Retinal pigment epithelial cell (primary cell): ENCODE data around the gene UBE2E3.

Source experiments
- DNase-seq: peaks from one replicate; pipeline ENCODE4 v3.0.0-alpha.2; 2010; ENCODE audit warnings: low read depth
- H3K4me3 ChIP-seq: 2 replicates; pipeline ENCODE4 v1.5.1; 2011; ENCODE audit warnings: mild to moderate bottlenecking, low read length, control low read depth, moderate library complexity
- TF ChIP-seq, protein P1 (sequence below): conservative IDR thresholded peaks from 2 replicates; pipeline ENCODE4 v1.5.1; 2011; ENCODE audit warnings: low read depth, low read length, control low read depth, inconsistent platforms

UBE2E3 gene

DNA sequence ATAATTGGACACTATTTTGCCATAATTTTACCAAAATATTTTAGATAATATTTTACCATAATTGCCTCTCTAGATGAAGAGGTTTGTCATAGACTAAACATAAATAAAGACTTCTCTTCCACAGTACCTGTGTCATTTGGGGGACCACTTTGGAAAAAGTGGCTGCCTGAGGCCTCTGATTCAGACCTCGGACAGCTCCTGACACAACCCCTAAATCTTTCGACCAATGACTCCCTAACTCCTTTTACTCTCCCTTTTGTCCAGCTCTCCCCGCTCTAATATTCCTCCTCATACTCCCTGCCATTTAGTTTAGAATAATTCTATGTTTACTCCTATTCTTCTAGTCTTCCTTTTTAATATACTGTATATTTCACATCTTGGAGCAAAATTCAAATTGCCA is 36.0 kb upstream of the UBE2E3 start:
- DNase-seq = no peak
- H3K4me3 ChIP-seq = no peak overlapping the region
- TF ChIP-seq, protein P1, sequence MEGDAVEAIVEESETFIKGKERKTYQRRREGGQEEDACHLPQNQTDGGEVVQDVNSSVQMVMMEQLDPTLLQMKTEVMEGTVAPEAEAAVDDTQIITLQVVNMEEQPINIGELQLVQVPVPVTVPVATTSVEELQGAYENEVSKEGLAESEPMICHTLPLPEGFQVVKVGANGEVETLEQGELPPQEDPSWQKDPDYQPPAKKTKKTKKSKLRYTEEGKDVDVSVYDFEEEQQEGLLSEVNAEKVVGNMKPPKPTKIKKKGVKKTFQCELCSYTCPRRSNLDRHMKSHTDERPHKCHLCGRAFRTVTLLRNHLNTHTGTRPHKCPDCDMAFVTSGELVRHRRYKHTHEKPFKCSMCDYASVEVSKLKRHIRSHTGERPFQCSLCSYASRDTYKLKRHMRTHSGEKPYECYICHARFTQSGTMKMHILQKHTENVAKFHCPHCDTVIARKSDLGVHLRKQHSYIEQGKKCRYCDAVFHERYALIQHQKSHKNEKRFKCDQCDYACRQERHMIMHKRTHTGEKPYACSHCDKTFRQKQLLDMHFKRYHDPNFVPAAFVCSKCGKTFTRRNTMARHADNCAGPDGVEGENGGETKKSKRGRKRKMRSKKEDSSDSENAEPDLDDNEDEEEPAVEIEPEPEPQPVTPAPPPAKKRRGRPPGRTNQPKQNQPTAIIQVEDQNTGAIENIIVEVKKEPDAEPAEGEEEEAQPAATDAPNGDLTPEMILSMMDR = no peak

DNA sequence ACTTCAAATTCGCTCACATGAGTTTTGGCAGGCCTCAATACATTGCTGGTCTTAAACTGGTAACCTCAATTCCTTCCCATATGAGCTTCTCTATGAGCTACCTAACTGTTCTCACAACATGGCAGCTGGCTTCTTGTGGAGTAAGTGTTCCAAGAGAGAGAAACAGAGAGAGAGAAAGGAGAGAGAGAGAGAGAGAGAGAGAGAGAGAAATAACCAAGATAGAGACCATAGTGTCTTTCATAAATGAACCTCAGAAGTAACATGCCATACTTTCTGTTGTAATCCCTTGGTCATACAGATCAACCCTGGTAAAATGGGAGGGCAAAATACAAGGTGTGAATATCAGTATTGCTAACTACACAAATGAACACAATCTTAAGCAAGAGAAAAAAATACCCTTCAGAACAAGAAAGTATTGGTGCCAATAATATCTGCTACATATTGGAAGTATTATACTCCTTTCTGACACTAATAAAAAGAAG is 33.2 kb upstream of the UBE2E3 start:
- H3K4me3 ChIP-seq = no peak overlapping the region
- TF ChIP-seq, protein P1 = no peak
- no peak for DNase-seq

DNA sequence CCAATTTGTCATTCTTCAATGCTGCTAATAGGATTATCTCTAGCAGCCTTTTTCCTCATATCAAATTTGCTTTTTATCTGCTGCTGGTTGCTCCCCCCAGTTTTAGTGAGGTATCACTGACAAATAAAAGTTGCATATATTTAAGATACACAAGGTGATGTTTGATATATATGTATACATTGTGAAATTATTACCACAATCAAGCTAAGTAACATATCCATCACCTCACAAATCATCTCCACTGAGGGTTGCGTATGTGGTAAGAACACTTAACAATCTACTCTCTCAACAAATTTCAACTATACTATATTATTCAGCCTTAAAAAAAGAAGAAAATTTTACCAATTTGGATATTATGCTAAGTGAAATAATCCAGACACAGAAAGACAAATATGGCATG is 30.5 kb upstream of the UBE2E3 start:
- H3K4me3 ChIP-seq = no peak overlapping the region
- TF ChIP-seq, protein P1 = no peak
- DNase-seq = no peak

DNA sequence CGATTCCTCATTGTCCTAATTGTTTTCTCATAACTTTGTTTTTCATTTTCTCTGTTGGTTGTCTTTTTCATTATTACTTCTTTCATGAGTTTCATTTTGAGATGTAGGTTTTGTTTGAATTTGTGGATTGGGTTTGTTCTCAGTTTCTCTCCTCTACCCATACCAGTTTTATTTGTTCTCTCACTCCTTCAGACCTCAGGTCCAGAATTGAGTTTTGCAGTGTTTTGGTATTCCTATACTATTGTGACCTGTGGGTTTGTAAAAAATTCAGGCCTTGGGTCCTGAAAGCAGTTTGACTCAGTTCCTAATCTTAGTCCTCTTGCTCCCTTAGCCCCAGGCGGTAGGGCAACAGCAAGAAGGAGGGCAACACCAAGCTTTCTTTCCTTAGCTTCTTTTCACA is 28.3 kb upstream of the UBE2E3 start:
- H3K4me3 ChIP-seq = no peak overlapping the region
- DNase-seq = no peak
- TF ChIP-seq, protein P1 = no peak

DNA sequence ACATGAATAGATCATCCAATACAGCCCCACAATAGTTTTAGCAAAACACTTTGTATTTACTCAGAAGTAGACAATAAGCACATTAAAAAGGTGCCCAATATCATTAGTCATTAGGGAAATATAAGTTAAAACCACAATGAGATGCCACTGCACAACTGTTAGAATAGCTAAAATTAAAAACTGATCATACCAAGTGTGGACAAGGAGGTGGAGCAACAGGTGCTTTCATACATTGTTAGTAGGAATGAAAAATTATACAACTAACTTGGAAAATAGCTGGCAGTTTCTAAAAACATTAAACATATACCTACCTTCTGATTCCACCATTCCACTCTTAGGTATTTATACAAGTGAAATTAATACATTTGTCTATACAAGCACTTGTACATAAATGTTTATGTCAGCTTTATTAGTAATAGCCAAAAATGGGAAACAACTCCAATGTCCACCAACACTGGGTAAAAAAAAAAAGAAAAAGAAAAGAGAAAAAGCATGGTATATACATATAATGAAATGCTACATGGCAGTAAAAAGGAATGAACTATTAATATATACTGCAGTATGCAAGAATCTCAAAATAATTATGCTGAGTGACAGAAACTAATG is 27.6 kb upstream of the UBE2E3 start:
- TF ChIP-seq, protein P1 = no peak
- no peak overlapping the region for H3K4me3 ChIP-seq
- DNase-seq = no peak

DNA sequence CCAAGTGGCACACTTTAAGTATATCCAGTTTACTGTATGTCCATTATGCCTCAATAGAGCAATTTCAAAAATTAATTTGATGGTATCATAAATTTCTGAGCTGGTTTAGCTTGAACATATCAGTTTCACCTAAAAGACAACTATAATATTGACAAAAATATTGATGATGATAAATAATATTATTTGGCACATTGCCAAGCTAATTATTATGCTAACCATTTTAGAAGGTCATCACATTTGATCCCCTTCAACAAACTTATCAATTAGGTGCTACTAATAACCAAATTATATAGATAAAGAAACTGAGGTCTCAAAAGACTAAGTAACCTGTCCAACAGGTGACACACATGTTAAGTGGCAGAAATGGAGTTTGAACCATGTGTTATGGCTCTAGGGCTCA is 26.9 kb upstream of the UBE2E3 start:
- DNase-seq = no peak
- TF ChIP-seq, protein P1 = no peak
- H3K4me3 ChIP-seq = no peak overlapping the region

DNA sequence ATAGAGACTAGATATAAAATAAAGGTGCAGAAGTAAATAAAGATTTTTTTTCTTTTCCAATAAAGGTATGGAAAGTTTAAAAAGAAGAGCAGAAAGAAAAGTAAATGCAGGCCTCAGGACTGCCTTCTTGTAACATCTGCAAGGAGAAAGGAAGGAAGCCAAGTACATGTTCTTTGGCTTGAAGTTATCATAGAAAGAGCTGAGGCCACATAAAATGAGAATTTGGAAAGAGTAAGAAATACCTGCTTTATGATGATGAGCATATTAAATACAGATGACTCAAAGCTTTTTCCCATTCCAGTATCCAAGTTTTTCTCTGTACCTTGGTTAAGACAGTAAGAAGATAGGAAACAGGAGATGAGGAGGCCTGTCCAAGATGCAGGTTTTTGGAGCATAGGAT is 25.3 kb upstream of the UBE2E3 start:
- TF ChIP-seq, protein P1 = no peak
- no peak for DNase-seq
- H3K4me3 ChIP-seq = no peak overlapping the region
